B cell (primary cell): Measurements from ENCODE around the gene PTPRE.

Source experiments
- CTCF ChIP-seq: fragments of 200-600 bp; IDR thresholded peaks from one replicate; pipeline ENCODE4 v1.8.0; 2022; ENCODE audit warnings: antibody characterized with exemption, mild to moderate bottlenecking
- EZH2 ChIP-seq: IDR thresholded peaks from 2 replicates; pipeline ENCODE4 v1.6.1; 2012; ENCODE audit warnings: borderline replicate concordance, low read depth, mild to moderate bottlenecking, moderate library complexity, low read length; ENCODE audit not compliant: insufficient read depth, poor library complexity, severe bottlenecking

GRCh38 chr10:127863231-127863825, 43.6 kb upstream of the PTPRE start:
- TF ChIP-seq CTCF: no peak
- no peak for TF ChIP-seq EZH2
